H9 (cell line): Measurements from ENCODE around the gene CROCC2. TPM values are rescaled to one million over a fixed set of nuclear protein-coding genes. Genes with fewer than 3 reads are reported as not detected.

Experiments used
- DNase-seq: peaks from one replicate; pipeline ENCODE4 v3.0.0-alpha.2; 2017
- H2AFZ ChIP-seq: one replicate; pipeline ENCODE4 v1.6.1; 2013; ENCODE audit warnings: mild to moderate bottlenecking, low read length, control low read depth, moderate library complexity
- H2AK5ac ChIP-seq: 2 replicates; pipeline ENCODE4 v1.6.1; 2013; ENCODE audit warnings: low read length, control low read depth, mixed read lengths; ENCODE audit not compliant: insufficient read length
- H2BK120ac ChIP-seq: one replicate; pipeline ENCODE4 v1.6.1; 2013; ENCODE audit warnings: low read depth, mild to moderate bottlenecking, low read length, control low read depth, inconsistent platforms; ENCODE audit not compliant: poor library complexity, severe bottlenecking
- H2BK12ac ChIP-seq: 2 replicates; pipeline ENCODE4 v1.6.1; 2013; ENCODE audit warnings: low read length, control low read depth, mixed read lengths, low read depth; ENCODE audit not compliant: insufficient read length
- H2BK15ac ChIP-seq: 2 replicates; pipeline ENCODE4 v1.6.1; 2013; ENCODE audit warnings: low read depth, low read length, control low read depth
- H2BK20ac ChIP-seq: one replicate; pipeline ENCODE4 v1.6.1; 2013; ENCODE audit warnings: low read depth, mild to moderate bottlenecking, low read length, control low read depth, inconsistent platforms; ENCODE audit not compliant: poor library complexity, severe bottlenecking
- H2BK5ac ChIP-seq: 2 replicates; pipeline ENCODE4 v1.6.1; 2013; ENCODE audit warnings: low read length, control low read depth, mixed read lengths; ENCODE audit not compliant: insufficient read length
- H3K14ac ChIP-seq: 2 replicates; pipeline ENCODE4 v1.6.1; 2013; ENCODE audit warnings: low read length, control low read depth; ENCODE audit not compliant: insufficient read depth
- H3K18ac ChIP-seq: 2 replicates; pipeline ENCODE4 v1.6.1; 2013; ENCODE audit warnings: low read depth, mild to moderate bottlenecking, mixed read lengths, low read length, control low read depth; ENCODE audit not compliant: insufficient read length
- H3K23ac ChIP-seq: 2 replicates; pipeline ENCODE4 v1.6.1; 2013; ENCODE audit warnings: low read length, control low read depth, mixed read lengths, low read depth; ENCODE audit not compliant: insufficient read length
- H3K23me2 ChIP-seq: 2 replicates; pipeline ENCODE4 v1.6.1; 2013; ENCODE audit warnings: low read depth, mild to moderate bottlenecking, mixed read lengths, low read length, control low read depth; ENCODE audit not compliant: insufficient read length, poor library complexity, severe bottlenecking
- H3K27ac ChIP-seq: 2 replicates; pipeline ENCODE4 v1.5.1; 2013; ENCODE audit warnings: low read length, control low read depth, mixed read lengths, low read depth; ENCODE audit not compliant: insufficient read length
- H3K27me3 ChIP-seq: 2 replicates; pipeline ENCODE4 v1.6.1; 2013; ENCODE audit warnings: low read length, control low read depth, inconsistent platforms; ENCODE audit not compliant: insufficient read depth
- H3K4ac ChIP-seq: 2 replicates; pipeline ENCODE4 v1.6.1; 2013; ENCODE audit warnings: low read depth, mild to moderate bottlenecking, control low read depth, inconsistent platforms, low read length, moderate library complexity
- H3K4me1 ChIP-seq: 2 replicates; pipeline ENCODE4 v1.6.1; 2013; ENCODE audit warnings: low read length, control low read depth, inconsistent platforms; ENCODE audit not compliant: insufficient read depth
- H3K4me2 ChIP-seq: 2 replicates; pipeline ENCODE4 v1.6.1; 2013; ENCODE audit warnings: low read length, control low read depth, mixed read lengths; ENCODE audit not compliant: insufficient read length, insufficient read depth
- H3K56ac ChIP-seq: 2 replicates; pipeline ENCODE4 v1.6.1; 2013; ENCODE audit warnings: low read depth, mild to moderate bottlenecking, mixed read lengths, low read length, control low read depth; ENCODE audit not compliant: insufficient read length
- H3K79me1 ChIP-seq: 2 replicates; pipeline ENCODE4 v1.6.1; 2013; ENCODE audit warnings: low read depth, mild to moderate bottlenecking, moderate library complexity, low read length, control low read depth, inconsistent platforms; ENCODE audit not compliant: insufficient read depth, poor library complexity, severe bottlenecking
- H3K79me2 ChIP-seq: 2 replicates; pipeline ENCODE4 v1.6.1; 2013; ENCODE audit warnings: low read length, control low read depth, inconsistent platforms; ENCODE audit not compliant: insufficient read depth
- H3K9ac ChIP-seq: 2 replicates; pipeline ENCODE4 v1.6.1; 2013; ENCODE audit warnings: low read length, control low read depth, mixed read lengths; ENCODE audit not compliant: insufficient read length; ENCODE audit errors: extremely low read depth
- H3K9me3 ChIP-seq: one replicate; pipeline ENCODE4 v1.6.1; 2013; ENCODE audit warnings: low read depth, low read length, inconsistent platforms; ENCODE audit not compliant: control insufficient read depth
- H3T11ph ChIP-seq: one replicate; pipeline ENCODE4 v1.6.1; 2013; ENCODE audit warnings: mild to moderate bottlenecking, low read length, control low read depth, inconsistent platforms
- H4K20me1 ChIP-seq: one replicate; pipeline ENCODE4 v1.6.1; 2013; ENCODE audit not compliant: control insufficient read depth, insufficient read length, insufficient read depth
- H4K5ac ChIP-seq: 2 replicates; pipeline ENCODE4 v1.6.1; 2013; ENCODE audit warnings: low read depth, mild to moderate bottlenecking, mixed read lengths, low read length, control low read depth; ENCODE audit not compliant: insufficient read length
- H4K8ac ChIP-seq: replicated peaks from 2 replicates; pipeline ENCODE4 v1.6.1; 2013; ENCODE audit warnings: low read length, control low read depth, mixed read lengths, low read depth; ENCODE audit not compliant: insufficient read length
- H4K91ac ChIP-seq: 2 replicates; pipeline ENCODE4 v1.6.1; 2013; ENCODE audit warnings: low read depth, mild to moderate bottlenecking, moderate library complexity, mixed read lengths, low read length, control low read depth; ENCODE audit not compliant: insufficient read length
- H3K27ac Mint-ChIP-seq, 3 experiments: 2 replicates in 2 of 3; 3 replicates in 1 of 3; pipeline ENCODE4 v1.8.0; 2020 to 2021; ENCODE audit warnings: mixed read lengths in 3 of 3, mild to moderate bottlenecking in 1 of 3, moderate library complexity in 1 of 3
- H3K27me3 Mint-ChIP-seq: 2 replicates; pipeline ENCODE4 v1.8.0; 2021; ENCODE audit warnings: low read depth, mild to moderate bottlenecking, moderate library complexity, mixed read lengths
- H3K36me3 Mint-ChIP-seq, 3 experiments: 2 replicates in 2 of 3; 3 replicates in 1 of 3; pipeline ENCODE4 v1.8.0; 2020 to 2021; ENCODE audit warnings: low read depth in 3 of 3, mixed read lengths in 3 of 3; ENCODE audit not compliant: insufficient read depth in 1 of 3
- H3K4me1 Mint-ChIP-seq, 2 experiments: 2 replicates each; pipeline ENCODE4 v1.8.0; 2020; ENCODE audit warnings: mixed read lengths in 2 of 2
- H3K4me3 Mint-ChIP-seq, 2 experiments: 2 replicates in 1 of 2; 3 replicates in 1 of 2; pipeline ENCODE4 v1.8.0; 2020 to 2021; ENCODE audit warnings: mild to moderate bottlenecking in 2 of 2, mixed read lengths in 2 of 2, moderate library complexity in 1 of 2
- H3K9me3 Mint-ChIP-seq, 2 experiments: 2 replicates in 1 of 2; 3 replicates in 1 of 2; pipeline ENCODE4 v1.8.0; 2020; ENCODE audit warnings: mild to moderate bottlenecking in 2 of 2, mixed read lengths in 2 of 2, moderate library complexity in 1 of 2
- CTCF ChIP-seq: fragments of 200-600 bp; sonication (generic); conservative IDR thresholded peaks from 3 replicates; pipeline ENCODE4 v1.8.0; 2021; ENCODE audit warnings: antibody characterized with exemption, mild to moderate bottlenecking
- WGBS: extraction: QIAGEN DNeasy Blood & Tissue Kit; methylation state at CpG from one replicate; pipeline ENCODE4 v1.1.7; 2013; ENCODE audit warnings: missing lambda C conversion rate, low lambda C conversion rate, mixed read lengths; ENCODE audit not compliant: insufficient read length; ENCODE audit errors: extremely low coverage; 5-methylcytosine and 5-hydroxymethylcytosine counted together
- total RNA-seq: library from RNA; stranded (reverse); gene quantifications from 2 replicates; pipeline ENCODE4 v1.2.1, GENCODE V29; 2021

The CROCC2 gene
- total RNA-seq, 1 experiment from 2014 or later, result not detected

GRCh38 chr2:240893363-240893844, 12.7 kb upstream of the CROCC2 start:
- H4K20me1 ChIP-seq, result no peaks in the 10 kb centered on the region
- H3K56ac ChIP-seq, result no peak overlapping the region
- H3K9me3 ChIP-seq, result no peaks in the 10 kb centered on the region
- Mint-ChIP-seq H3K4me1 (peaks cover 2 to 12% of the 10 kb centered on the region in 2 experiments), H3K36me3 (no peaks in the 10 kb centered on the region), H3K27ac (peak overlapping the region in 2 of 3 experiments; percentile 60 to 85; a peak in 4 of 7 replicates), H3K27me3 (no peaks in the 10 kb centered on the region), H3K4me3 (no peak overlapping the region), H3K9me3 (no peaks in the 10 kb centered on the region)
- peak; percentile 43; the same call in 2 of the 3 replicates for TF ChIP-seq CTCF
- H3K23ac ChIP-seq, result no peak overlapping the region
- H3K4ac ChIP-seq, result no peak overlapping the region
- no peak overlapping the region for H3K27ac ChIP-seq
- no peaks in the 10 kb centered on the region for H3K4me1 ChIP-seq
- no peak overlapping the region for H4K5ac ChIP-seq
- H4K91ac ChIP-seq, result no peak overlapping the region
- H2BK20ac ChIP-seq, result no peak overlapping the region
- H3K14ac ChIP-seq, result peak overlapping the region; percentile 8; the same call in 1 of the 2 replicates
- H3K23me2 ChIP-seq, result no peaks in the 10 kb centered on the region
- DNase-seq, result peak; percentile 80
- H2BK5ac ChIP-seq, result no peak overlapping the region
- H4K8ac ChIP-seq, result no peak overlapping the region
- H2BK15ac ChIP-seq, result no peak overlapping the region
- no peak overlapping the region for H2AK5ac ChIP-seq
- no peaks in the 10 kb centered on the region for H3K79me1 ChIP-seq
- H3K79me2 ChIP-seq, result no peaks in the 10 kb centered on the region
- no peak overlapping the region for H2BK120ac ChIP-seq
- no peak overlapping the region for H2BK12ac ChIP-seq
- H2AFZ ChIP-seq, result no peak overlapping the region
- no peaks in the 10 kb centered on the region for H3K27me3 ChIP-seq
- no peak overlapping the region for H3K9ac ChIP-seq
- H3K4me2 ChIP-seq, result no peak overlapping the region
- no peak overlapping the region for H3T11ph ChIP-seq
- WGBS, result no CpG with 5 or more reads among the region's 17 CpGs
- peak overlapping the region; percentile 23 for H3K18ac ChIP-seq
